HG02973 (cell line): ENCODE data around the gene MED12L.

Experiments
- ATAC-seq: cut with Tn5 transposase; IDR thresholded peaks from one replicate; pipeline ENCODE4 v1.9.1; 2021; ENCODE audit warnings: moderate library complexity; ENCODE audit not compliant: unreplicated experiment

MED12L gene

GRCh38 chr3:151439652-151440125 lies 354.2 kb downstream of the MED12L start:
- ATAC-seq = peak; percentile 81

GRCh38 chr3:151440940-151441339 lies 355.5 kb downstream of the MED12L start:
- ATAC-seq = no peak

GRCh38 chr3:151443583-151443982 lies 358.1 kb downstream of the MED12L start:
- no peak for ATAC-seq

GRCh38 chr3:151445273-151446001 lies 360.0 kb downstream of the MED12L start:
- ATAC-seq = no peak

- ATAC-seq = no peak
These were observed 360.5 kb downstream of the MED12L start for GRCh38 chr3:151446002-151446340.

GRCh38 chr3:151452368-151452767 lies 366.9 kb downstream of the MED12L start:
- ATAC-seq = no peak

- ATAC-seq = no peak
These were observed 367.4 kb downstream of the MED12L start for GRCh38 chr3:151452841-151453240.

DNA sequence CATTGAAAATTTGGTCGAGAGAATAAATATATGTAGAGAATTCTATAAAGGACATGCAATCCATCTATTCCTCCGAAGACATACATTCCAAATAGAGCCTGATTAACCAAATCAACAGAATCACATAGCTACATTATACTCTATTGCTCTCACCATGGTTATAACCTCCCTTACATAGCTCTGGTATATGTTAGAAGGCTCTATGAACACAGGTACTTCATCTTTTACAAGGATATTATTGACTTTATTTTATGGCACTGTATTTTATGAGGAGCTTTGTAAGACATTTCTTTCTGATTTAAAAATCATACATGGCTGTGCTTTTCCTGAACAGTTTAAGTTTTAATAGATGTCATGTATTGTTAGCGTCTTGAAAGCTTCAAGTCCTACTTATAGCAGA lies 370.6 kb downstream of the MED12L start:
- ATAC-seq = no peak

DNA sequence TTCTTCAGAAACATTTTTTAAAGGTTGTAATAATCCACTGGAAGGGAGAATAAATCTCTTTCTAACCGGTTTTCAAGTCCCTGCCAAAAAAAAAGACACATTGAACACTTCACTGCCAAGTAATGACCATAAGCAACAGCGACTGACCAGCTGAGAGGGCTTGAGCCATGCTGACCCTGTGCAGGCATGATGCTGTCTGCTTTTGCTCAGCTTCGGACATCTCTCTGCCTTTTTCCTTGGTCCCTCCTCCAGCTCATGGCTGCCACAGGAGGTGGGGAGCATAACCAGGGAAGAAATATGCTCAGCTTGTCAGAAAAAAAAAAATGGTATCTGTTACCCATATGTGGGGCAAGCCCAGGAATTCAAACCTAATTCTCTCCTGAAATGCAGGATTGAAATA lies 373.9 kb downstream of the MED12L start:
- ATAC-seq = no peak

DNA sequence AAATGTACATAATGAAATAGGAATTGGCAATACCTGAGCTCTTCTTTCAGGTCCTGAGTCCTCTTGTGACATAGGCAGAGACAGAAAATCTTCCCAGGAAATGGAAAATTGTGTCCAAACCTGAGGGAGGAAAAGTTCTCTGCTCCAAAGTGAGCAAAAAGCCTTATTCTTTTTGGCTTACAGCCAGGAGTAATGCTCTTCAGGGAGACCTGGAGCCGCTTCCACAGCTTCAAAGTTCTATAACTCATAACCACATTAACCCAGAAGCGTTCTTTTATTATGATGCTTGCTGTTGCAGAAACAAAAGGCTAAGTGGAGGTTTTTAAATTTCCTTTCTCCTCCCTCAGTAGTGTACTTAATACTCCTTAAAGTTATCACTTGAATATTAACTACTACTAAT lies 374.8 kb downstream of the MED12L start:
- ATAC-seq = no peak

DNA sequence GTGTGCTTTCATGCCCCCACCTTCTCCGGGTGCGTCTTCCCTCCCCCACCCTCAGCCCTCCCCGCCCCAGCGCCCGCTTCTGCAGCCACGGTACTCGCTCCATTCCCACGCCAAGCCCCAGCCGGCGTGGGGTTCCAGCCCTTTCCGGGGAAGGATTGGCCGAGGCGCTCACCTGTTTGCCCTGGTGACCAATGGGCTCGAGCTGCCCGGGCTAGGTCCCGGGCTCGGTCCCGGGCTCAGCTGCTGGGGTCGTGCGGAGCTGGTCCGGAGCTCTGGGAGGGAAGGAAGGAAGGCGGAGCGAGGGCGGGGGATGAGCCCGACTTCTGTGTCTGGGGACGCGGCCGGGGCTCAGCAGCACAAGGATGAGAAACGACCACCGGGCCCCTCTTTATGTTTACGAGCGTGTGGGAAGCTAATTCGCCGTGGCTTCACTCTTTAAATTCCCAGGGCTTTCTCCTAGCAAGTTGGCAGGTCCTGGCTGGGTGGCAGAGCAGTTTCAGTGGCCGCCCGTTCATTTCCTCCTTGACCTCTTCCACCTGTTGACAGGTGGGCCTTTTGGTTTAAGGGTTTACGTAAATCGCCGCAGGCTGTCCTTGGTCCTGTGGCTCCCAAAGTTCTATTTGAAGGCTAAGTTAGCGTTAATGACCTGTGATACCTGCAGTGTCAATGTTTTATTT lies 375.4 kb downstream of the MED12L start, which contains the start of gene IGSF10:
IGSF10 (minus strand) TSS at position 288 of the 677 bp plus-strand sequence. CDS start 2,352 bp downstream, outside the sequence.
- ATAC-seq = no peak

- no peak for ATAC-seq
These were observed 376.9 kb downstream of the MED12L start for GRCh38 chr3:151462278-151462780.

DNA sequence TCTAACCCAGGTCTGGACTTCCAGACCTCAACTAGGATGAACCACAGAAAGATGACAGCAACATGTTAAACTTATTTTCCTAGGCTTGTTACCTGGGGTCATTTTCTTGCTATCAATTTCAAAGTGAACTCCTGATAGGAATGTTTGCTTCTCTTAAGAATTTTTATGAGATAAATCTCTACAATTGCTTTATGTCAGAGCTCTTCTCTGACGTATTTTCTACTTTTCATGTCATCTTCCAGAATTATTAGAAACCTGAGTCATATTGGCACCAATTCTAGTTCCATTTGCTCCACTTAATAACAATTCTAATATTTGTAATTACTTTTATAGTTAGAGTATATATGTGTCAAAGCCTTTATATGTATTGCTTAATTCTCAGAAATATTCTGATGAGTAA lies 377.5 kb downstream of the MED12L start:
- ATAC-seq = no peak

GRCh38 chr3:151467069-151467468 lies 381.6 kb downstream of the MED12L start:
- no peak for ATAC-seq

DNA sequence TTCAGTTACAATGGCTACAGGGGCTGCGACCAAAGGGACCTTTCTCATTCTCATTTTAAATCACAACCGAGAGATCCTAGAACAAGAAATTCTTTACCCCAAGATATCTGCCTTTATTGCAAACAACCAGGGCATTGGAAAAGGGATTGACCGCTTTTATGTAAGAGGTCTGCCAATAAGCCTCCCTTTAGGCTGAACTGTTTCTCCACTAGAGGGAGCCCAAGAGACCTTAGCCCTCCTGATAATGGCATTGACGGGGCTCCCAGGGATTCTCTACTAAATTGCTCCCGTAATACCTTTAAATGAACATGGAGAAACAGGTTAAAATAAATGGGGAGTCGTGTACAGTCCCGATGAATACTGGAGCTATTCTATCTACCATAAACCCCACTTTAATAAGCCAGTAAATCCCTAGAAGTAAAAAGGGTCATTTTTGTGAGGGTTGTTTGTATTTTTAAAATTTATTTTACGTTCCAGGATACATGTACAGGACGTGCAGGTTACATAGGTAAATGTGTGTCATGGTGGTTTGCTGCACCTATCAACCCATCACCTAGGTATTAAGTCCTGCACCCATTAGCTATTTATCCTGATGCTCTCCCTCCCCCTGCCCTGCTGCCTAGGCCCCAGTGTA lies 382.9 kb downstream of the MED12L start:
- no peak for ATAC-seq

DNA sequence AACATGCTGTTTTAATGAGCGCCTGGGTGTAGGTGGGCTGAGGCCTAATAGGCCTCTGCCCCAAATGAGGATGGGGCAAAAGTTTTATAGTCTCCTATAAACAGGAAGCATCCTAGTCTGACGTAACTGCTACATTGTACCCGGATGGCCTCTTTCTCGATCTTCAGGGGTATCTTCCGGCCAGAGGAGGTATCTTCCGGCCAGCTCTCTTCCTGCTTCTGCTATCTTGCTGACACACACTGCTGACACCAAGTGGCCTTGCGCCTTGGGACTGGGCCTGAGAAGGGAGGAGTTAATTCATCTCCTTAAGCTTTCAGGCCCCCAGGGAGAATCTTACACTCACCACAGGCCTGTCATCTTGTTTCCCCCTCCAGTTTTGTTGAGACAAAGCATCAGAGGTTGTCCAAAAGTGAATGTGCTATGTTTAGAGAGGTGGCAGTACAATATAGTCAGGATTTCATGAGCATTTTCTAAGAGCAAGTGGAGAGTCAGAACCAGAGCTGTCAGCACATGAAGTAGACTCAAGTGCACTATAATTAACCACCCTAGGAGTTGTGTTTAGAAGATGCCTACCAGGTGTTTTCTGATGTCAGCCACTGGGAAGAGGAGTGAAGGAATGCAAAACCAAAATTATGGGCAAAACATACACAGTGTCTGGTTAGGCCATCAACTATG lies 391.0 kb downstream of the MED12L start:
- ATAC-seq = no peak

- ATAC-seq = no peak
These were observed 392.3 kb downstream of the MED12L start for GRCh38 chr3:151477591-151478334.

- ATAC-seq = no peak
These were observed 392.9 kb downstream of the MED12L start for GRCh38 chr3:151478335-151478697.

GRCh38 chr3:151479452-151479851 lies 394.0 kb downstream of the MED12L start:
- no peak for ATAC-seq

- ATAC-seq = no peak
These were observed 395.0 kb downstream of the MED12L start for GRCh38 chr3:151480492-151480891.

DNA sequence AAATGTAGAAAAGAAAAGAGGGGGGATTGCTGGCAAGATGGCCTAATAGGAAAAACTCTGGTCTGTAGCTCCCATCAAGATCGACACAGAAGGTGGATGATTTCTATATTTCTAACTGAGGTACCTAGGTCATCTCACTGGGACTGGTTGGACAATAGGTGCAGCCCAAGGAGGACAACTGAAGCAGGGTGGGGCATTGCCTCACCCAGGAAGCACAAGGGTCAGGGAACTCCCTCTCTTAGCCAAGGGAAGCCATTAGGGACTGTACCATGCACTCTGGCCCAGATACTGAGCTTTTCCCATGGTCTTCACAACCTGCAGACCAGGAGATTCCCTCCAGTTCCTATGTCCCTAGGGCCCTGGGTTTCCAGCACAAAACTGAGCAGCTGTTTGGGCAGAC lies 398.0 kb downstream of the MED12L start:
- no peak for ATAC-seq
